Fibroblast of lung (primary cell): ENCODE data around the gene SMPD3.

Experiments used
- CTCF ChIP-seq, 2 donors: IDR thresholded peaks in 1 of 2; conservative IDR thresholded peaks in 1 of 2; 1 replicate in 1 of 2; 2 replicates in 1 of 2; pipeline ENCODE4 v1.5.1; 2011 to 2012; ENCODE audit warnings: low read length in 2 of 2, control low read depth in 1 of 2, inconsistent platforms in 1 of 2, low read depth in 1 of 2, mild to moderate bottlenecking in 1 of 2
- EZH2 ChIP-seq: IDR thresholded peaks from 2 replicates; pipeline ENCODE4 v1.5.1; 2012; ENCODE audit warnings: low read length, control low read depth, mild to moderate bottlenecking; ENCODE audit errors: missing control alignments

- TF ChIP-seq CTCF (conservative IDR thresholded peaks at IDR 0.05 in 1 of 2, IDR thresholded peaks at IDR 0.05 in 1 of 2; ENCODE audit: low read depth in 1 of 2, low read length in 2 of 2) (no peak), EZH2 (no peak)
These were observed 79.9 kb downstream of the SMPD3 start for GRCh38 chr16:68368301-68368888.
